ENCODE measurements around the gene GAN.

The GAN gene

GRCh38 chr16:81311762-81312161 is 3.0 kb upstream of the GAN start:
- FAIRE-seq (no peak), DNase-seq (ENCODE audit: insufficient read length) (no peak)
- no peak for TF ChIP-seq TAF1 (IDR thresholded peaks at IDR 0.05; ENCODE audit: borderline replicate concordance, low read depth, low read length)
- no peak for TF ChIP-seq POLR2AphosphoS5 (IDR thresholded peaks at IDR 0.05; ENCODE audit: low read depth, low read length)
- no peak for TF ChIP-seq POLR2A (IDR thresholded peaks at IDR 0.05; ENCODE audit: low read depth, low read length)

- TF ChIP-seq TAF1 (IDR thresholded peaks at IDR 0.05; ENCODE audit: borderline replicate concordance, low read depth, low read length): no peak
- TF ChIP-seq POLR2AphosphoS5 (IDR thresholded peaks at IDR 0.05; ENCODE audit: low read depth, low read length): no peak
- TF ChIP-seq POLR2A (IDR thresholded peaks at IDR 0.05; ENCODE audit: low read depth, low read length): no peak
- peak; percentile 27 for FAIRE-seq
- no peak for DNase-seq (ENCODE audit: insufficient read length)
These were observed 810 bp upstream of the GAN start for GRCh38 chr16:81313701-81314602.

- DNase-seq (ENCODE audit: insufficient read length): peak; percentile 38
- TF ChIP-seq POLR2A (IDR thresholded peaks at IDR 0.05; ENCODE audit: low read depth, low read length): no peak
- no peak for TF ChIP-seq POLR2AphosphoS5 (IDR thresholded peaks at IDR 0.05; ENCODE audit: low read depth, low read length)
- TF ChIP-seq TAF1 (IDR thresholded peaks at IDR 0.05; ENCODE audit: borderline replicate concordance, low read depth, low read length): no peak
- no peak for FAIRE-seq
These were observed 761 bp downstream of the GAN start for GRCh38 chr16:81315271-81316175.

- FAIRE-seq: no peak
- DNase-seq (ENCODE audit: insufficient read length): no peak
- TF ChIP-seq POLR2A (IDR thresholded peaks at IDR 0.05; ENCODE audit: low read depth, low read length) (no peak), POLR2AphosphoS5 (IDR thresholded peaks at IDR 0.05; ENCODE audit: low read depth, low read length) (no peak), TAF1 (IDR thresholded peaks at IDR 0.05; ENCODE audit: borderline replicate concordance, low read depth, low read length) (no peak)
These were observed 1.4 kb downstream of the GAN start for GRCh38 chr16:81316176-81316496.

- TF ChIP-seq POLR2AphosphoS5 (IDR thresholded peaks at IDR 0.05; ENCODE audit: low read depth, low read length) (no peak), POLR2A (IDR thresholded peaks at IDR 0.05; ENCODE audit: low read depth, low read length) (no peak), TAF1 (IDR thresholded peaks at IDR 0.05; ENCODE audit: borderline replicate concordance, low read depth, low read length) (no peak)
- DNase-seq (ENCODE audit: insufficient read length): no peak
- no peak for FAIRE-seq
These were observed 3.9 kb downstream of the GAN start for GRCh38 chr16:81318711-81319110.

GRCh38 chr16:81319221-81319912 is 4.6 kb downstream of the GAN start:
- FAIRE-seq: no peak
- TF ChIP-seq POLR2A (IDR thresholded peaks at IDR 0.05; ENCODE audit: low read depth, low read length): no peak
- TF ChIP-seq TAF1 (IDR thresholded peaks at IDR 0.05; ENCODE audit: borderline replicate concordance, low read depth, low read length): no peak
- TF ChIP-seq POLR2AphosphoS5 (IDR thresholded peaks at IDR 0.05; ENCODE audit: low read depth, low read length): no peak
- no peak for DNase-seq (ENCODE audit: insufficient read length)

GRCh38 chr16:81321039-81321438 is 6.3 kb downstream of the GAN start:
- no peak for DNase-seq (ENCODE audit: insufficient read length)
- FAIRE-seq: no peak
- TF ChIP-seq POLR2AphosphoS5 (IDR thresholded peaks at IDR 0.05; ENCODE audit: low read depth, low read length) (no peak), POLR2A (IDR thresholded peaks at IDR 0.05; ENCODE audit: low read depth, low read length) (no peak), TAF1 (IDR thresholded peaks at IDR 0.05; ENCODE audit: borderline replicate concordance, low read depth, low read length) (no peak)

- TF ChIP-seq POLR2AphosphoS5 (IDR thresholded peaks at IDR 0.05; ENCODE audit: low read depth, low read length) (no peak), POLR2A (IDR thresholded peaks at IDR 0.05; ENCODE audit: low read depth, low read length) (no peak), TAF1 (IDR thresholded peaks at IDR 0.05; ENCODE audit: borderline replicate concordance, low read depth, low read length) (no peak)
- no peak for DNase-seq (ENCODE audit: insufficient read length)
- FAIRE-seq: no peak
These were observed 6.8 kb downstream of the GAN start for GRCh38 chr16:81321536-81321935.

- no peak for FAIRE-seq
These were observed 10.0 kb downstream of the GAN start for GRCh38 chr16:81324808-81325207.

GRCh38 chr16:81327011-81327410 is 12.2 kb downstream of the GAN start:
- TF ChIP-seq POLR2AphosphoS5 (IDR thresholded peaks at IDR 0.05; ENCODE audit: low read depth, low read length): no peak
- no peak for TF ChIP-seq POLR2A (IDR thresholded peaks at IDR 0.05; ENCODE audit: low read depth, low read length)
- TF ChIP-seq TAF1 (IDR thresholded peaks at IDR 0.05; ENCODE audit: borderline replicate concordance, low read depth, low read length): no peak
- FAIRE-seq (no peak), DNase-seq (ENCODE audit: insufficient read length) (no peak)

More at GRCh38 chr16:81324808-81325207, 10.0 kb downstream of the GAN start:
- no peak for DNase-seq (ENCODE audit: insufficient read length)
- TF ChIP-seq TAF1 (IDR thresholded peaks at IDR 0.05; ENCODE audit: borderline replicate concordance, low read depth, low read length) (no peak), POLR2A (IDR thresholded peaks at IDR 0.05; ENCODE audit: low read depth, low read length) (no peak), POLR2AphosphoS5 (IDR thresholded peaks at IDR 0.05; ENCODE audit: low read depth, low read length) (no peak)
